SKM-1 treated with dmso at 0.1 percent for 144 hours (cell line): ENCODE data around the gene IRX1.

ENCODE experiments used
- DNase-seq: peaks from one replicate; lab custom pipeline; 2025; ENCODE audit not compliant: unreplicated experiment; lab: John Stamatoyannopoulos, UW

IRX1 gene

GRCh38 chr5:3595006-3595961, at the start of gene IRX1:
Gene IRX1, plus strand, starts transcription at chr5:3595832. Its CDS starts 274 bp downstream, at chr5:3596106.
- no peak for DNase-seq

DNA sequence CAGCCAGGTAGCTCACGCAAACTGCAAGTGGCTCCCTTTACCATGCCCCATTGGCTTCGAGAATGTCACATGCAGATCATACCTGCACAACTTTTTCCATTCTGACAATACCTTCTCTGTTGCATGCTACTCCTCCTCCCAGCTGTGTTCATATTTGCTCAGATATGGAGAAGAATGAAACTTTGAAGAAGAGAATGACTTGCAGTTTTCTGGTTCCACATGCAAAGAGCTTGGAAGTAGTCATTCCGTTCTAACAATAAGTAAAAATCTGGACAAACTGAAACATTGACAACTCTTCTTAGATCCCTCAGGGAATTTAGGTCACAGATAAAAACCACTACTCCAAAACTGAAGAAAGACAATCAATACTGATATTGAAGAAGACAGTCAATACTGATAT, 49.6 kb upstream of the IRX1 start:
- DNase-seq, result no peak

DNA sequence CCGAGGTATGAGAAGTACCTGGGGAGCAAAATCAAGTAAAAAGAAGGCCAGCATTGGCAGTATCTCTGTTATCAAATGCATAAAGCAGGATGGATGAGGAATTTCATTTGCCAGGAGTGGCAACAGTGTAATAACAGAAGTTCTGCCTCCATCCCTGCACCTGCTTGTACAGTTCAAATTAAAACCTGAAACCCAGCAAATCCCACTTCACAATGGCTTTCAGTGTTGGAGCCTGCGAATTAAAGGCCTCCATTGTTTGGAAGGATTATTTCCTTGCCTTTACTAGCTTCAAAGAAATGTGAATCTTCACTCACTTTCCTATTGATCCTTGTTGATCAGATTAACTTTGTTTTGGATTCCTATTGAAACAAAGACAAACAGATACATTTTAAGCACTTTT, 31.5 kb upstream of the IRX1 start:
- DNase-seq, result no peak

- no peak for DNase-seq
Observed at GRCh38 chr5:3564827-3565518, 30.7 kb upstream of the IRX1 start.

- DNase-seq, result no peak
Observed at GRCh38 chr5:3584724-3585531, 10.7 kb upstream of the IRX1 start.

GRCh38 chr5:3590161-3590966, 5.3 kb upstream of the IRX1 start:
- no peak for DNase-seq

GRCh38 chr5:3590967-3591900, 4.4 kb upstream of the IRX1 start:
- no peak for DNase-seq

DNA sequence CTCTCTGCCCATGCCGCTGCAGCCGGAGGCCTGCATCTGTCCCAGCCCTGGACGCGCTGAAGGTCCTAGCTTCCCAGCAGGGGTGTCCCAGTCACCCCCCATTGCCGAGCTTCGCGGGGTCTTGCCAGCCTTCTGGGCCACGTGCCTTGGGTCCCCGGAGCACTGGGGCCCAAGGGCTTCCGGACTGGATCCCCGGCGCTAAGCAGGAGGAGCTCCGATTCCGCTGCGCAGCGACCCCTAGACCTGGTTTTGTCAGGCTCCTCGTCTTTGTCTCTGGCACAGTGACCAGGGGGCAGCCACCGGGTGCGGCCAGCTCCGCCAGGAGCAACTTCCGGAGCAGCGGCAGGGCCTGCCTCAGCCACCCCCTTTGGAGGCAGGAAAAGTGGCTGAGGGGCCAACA, 3.3 kb upstream of the IRX1 start:
- no peak for DNase-seq

GRCh38 chr5:3593771-3594509, 1.7 kb upstream of the IRX1 start:
- no peak for DNase-seq

- no peak for DNase-seq
Observed at GRCh38 chr5:3594510-3595005, 1.1 kb upstream of the IRX1 start.

- DNase-seq, result no peak
Observed at GRCh38 chr5:3596261-3596825, 711 bp downstream of the IRX1 start.

GRCh38 chr5:3596857-3597166, 1.2 kb downstream of the IRX1 start:
- no peak for DNase-seq

GRCh38 chr5:3597167-3598007, 1.8 kb downstream of the IRX1 start:
- no peak for DNase-seq

DNA sequence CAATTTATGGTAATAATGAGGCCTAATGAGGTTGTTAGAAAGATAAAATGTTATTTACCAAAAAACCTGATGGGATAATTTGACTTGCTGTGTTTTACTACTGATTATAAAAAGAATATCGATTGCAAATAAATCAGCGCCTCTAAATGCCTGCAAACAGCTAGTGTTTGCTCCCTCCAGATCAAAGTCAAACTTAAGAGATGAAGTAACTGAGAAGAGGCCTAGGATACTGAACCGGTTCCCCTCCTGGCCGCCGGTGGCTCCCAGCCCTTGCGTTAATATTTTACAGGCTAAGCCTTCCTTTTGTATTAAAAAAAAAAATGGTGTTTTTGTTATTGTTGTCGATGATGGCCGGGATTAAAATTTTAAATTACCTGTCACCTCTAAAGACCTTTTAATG, 2.6 kb downstream of the IRX1 start:
- no peak for DNase-seq

GRCh38 chr5:3598769-3599211, 3.2 kb downstream of the IRX1 start:
- no peak for DNase-seq

DNA sequence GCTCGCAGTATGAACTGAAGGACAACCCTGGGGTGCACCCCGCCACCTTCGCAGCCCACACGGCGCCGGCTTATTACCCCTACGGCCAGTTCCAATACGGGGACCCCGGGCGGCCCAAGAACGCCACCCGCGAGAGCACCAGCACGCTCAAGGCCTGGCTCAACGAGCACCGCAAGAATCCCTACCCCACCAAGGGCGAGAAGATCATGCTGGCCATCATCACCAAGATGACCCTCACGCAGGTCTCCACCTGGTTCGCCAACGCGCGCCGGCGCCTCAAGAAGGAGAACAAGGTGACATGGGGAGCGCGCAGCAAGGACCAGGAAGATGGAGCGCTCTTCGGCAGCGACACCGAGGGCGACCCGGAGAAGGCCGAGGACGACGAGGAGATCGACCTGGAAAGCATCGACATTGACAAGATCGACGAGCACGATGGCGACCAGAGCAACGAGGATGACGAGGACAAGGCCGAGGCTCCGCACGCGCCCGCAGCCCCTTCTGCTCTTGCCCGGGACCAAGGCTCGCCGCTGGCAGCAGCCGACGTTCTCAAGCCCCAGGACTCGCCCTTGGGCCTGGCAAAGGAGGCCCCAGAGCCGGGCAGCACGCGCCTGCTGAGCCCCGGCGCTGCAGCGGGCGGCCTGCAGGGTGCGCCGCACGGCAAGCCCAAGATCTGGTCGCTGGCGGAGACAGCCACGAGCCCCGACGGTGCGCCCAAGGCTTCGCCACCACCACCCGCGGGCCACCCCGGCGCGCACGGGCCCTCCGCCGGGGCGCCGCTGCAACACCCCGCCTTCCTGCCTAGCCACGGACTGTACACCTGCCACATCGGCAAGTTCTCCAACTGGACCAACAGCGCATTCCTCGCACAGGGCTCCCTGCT, 3.8 kb downstream of the IRX1 start:
- DNase-seq, result no peak
